Peyer's patch (tissue), 4 donors: ENCODE data around the gene LMTK3.

Experiments
- CTCF ChIP-seq, 6 experiments: fragments of 450-650 bp in 4 of 6; fragments of 200-600 bp in 2 of 6; sonication (generic) in 1 of 6; IDR thresholded peaks; one replicate each; pipeline ENCODE4 v1.5.1; 2017 to 2019; ENCODE audit warnings: antibody characterized with exemption in 6 of 6, mild to moderate bottlenecking in 3 of 6, moderate library complexity in 1 of 6
- POLR2A ChIP-seq, 2 donors: fragments of 450-650 bp; IDR thresholded peaks; one replicate each; pipeline ENCODE4 v1.5.1; 2017; ENCODE audit warnings: antibody characterized with exemption in 2 of 2, mild to moderate bottlenecking in 2 of 2, moderate library complexity in 2 of 2

- TF ChIP-seq CTCF (IDR thresholded peaks at IDR 0.05) (no peak), POLR2A (IDR thresholded peaks at IDR 0.05) (no peak)
These were observed 8.5 kb upstream of the LMTK3 start for GRCh38 chr19:48520134-48520533.
